Endothelial cell (in vitro differentiated cells): ENCODE results near the gene STUB1. TPM values are rescaled to one million over a fixed set of nuclear protein-coding genes. Genes with fewer than 3 reads are reported as not detected.

Experiments used
- DNase-seq: peaks from one replicate; pipeline ENCODE4 v3.0.0; 2021; ENCODE audit warnings: low spot score
- H3K27ac Mint-ChIP-seq: one replicate; pipeline ENCODE4 v1.8.0; 2021; ENCODE audit warnings: mixed read lengths, inconsistent platforms; ENCODE audit not compliant: unreplicated experiment
- H3K27me3 Mint-ChIP-seq: one replicate; pipeline ENCODE4 v1.8.0; 2021; ENCODE audit warnings: mild to moderate bottlenecking, moderate library complexity, mixed read lengths, inconsistent platforms; ENCODE audit not compliant: unreplicated experiment
- H3K36me3 Mint-ChIP-seq: one replicate; pipeline ENCODE4 v1.8.0; 2021; ENCODE audit warnings: mild to moderate bottlenecking, low read depth, mixed read lengths, inconsistent platforms; ENCODE audit not compliant: unreplicated experiment
- H3K4me1 Mint-ChIP-seq: one replicate; pipeline ENCODE4 v1.8.0; 2021; ENCODE audit warnings: mild to moderate bottlenecking, mixed read lengths, inconsistent platforms; ENCODE audit not compliant: unreplicated experiment
- H3K4me3 Mint-ChIP-seq: one replicate; pipeline ENCODE4 v1.8.0; 2021; ENCODE audit warnings: mild to moderate bottlenecking, mixed read lengths, inconsistent platforms; ENCODE audit not compliant: unreplicated experiment
- H3K9me3 Mint-ChIP-seq: one replicate; pipeline ENCODE4 v1.8.0; 2021; ENCODE audit warnings: mixed read lengths, inconsistent platforms; ENCODE audit not compliant: unreplicated experiment
- total RNA-seq: library from RNA; stranded (reverse); fragmentation: NEBNext Ultra II Directional; extraction: Animal tissue kit (Norgen Biotek cat#: 25700); gene quantifications from one replicate; pipeline ENCODE4 v1.2.1, GENCODE V29; 2021; ENCODE audit not compliant: unreplicated experiment
- TF ChIP-seq, protein P1 (sequence below): fragments of 200-600 bp; sonication (generic); IDR thresholded peaks from one replicate; pipeline ENCODE4 v1.5.0; 2021; ENCODE audit warnings: antibody characterized with exemption; ENCODE audit not compliant: unreplicated experiment

The STUB1 gene
- total RNA-seq, 1 donor from 2014 or later = 93.7 TPM

DNA sequence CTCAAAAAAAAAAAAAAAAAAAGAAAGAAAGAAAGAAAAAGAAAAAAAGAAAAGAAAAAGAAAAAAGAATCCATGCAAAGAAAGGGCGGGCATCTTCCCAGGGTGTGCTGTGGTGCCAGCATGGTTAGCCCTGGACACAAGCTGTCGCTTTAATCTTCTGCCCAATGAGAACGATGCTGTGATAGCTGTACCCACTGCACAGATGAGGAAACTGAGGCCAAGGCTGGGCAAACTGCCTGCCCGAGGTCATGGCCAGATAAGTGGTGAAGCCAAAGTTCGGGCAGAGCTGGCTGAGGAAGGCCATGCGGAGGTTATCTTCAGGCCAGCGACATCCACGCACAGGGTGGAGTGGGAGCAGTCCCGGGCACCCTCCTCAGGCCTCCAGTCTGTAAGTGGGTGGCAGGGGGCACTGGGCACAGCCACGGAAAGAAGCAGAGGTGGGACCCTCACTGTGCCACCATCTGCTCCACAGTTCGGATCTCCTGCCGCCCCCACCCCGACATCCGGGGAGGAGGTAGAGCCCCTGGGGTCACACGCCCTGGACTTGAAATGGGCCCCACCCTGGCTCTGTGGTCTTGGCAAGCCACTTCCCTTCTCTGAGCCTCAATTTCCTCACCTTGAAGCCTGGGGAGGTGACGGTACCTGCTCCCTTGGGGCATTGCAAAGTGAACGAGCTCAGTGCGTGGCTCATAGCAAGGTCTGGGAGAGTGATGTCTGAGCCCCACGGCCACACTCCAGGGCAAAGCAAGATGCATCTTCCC is 18.9 kb downstream of the STUB1 start:
- Mint-ChIP-seq H3K27ac (no peak overlapping the region), H3K36me3 (no peaks in the 10 kb centered on the region), H3K4me1 (no peaks in the 10 kb centered on the region), H3K9me3 (no peaks in the 10 kb centered on the region), H3K27me3 (peaks cover 26% of the 10 kb centered on the region), H3K4me3 (no peak overlapping the region)
- TF ChIP-seq, protein P1, sequence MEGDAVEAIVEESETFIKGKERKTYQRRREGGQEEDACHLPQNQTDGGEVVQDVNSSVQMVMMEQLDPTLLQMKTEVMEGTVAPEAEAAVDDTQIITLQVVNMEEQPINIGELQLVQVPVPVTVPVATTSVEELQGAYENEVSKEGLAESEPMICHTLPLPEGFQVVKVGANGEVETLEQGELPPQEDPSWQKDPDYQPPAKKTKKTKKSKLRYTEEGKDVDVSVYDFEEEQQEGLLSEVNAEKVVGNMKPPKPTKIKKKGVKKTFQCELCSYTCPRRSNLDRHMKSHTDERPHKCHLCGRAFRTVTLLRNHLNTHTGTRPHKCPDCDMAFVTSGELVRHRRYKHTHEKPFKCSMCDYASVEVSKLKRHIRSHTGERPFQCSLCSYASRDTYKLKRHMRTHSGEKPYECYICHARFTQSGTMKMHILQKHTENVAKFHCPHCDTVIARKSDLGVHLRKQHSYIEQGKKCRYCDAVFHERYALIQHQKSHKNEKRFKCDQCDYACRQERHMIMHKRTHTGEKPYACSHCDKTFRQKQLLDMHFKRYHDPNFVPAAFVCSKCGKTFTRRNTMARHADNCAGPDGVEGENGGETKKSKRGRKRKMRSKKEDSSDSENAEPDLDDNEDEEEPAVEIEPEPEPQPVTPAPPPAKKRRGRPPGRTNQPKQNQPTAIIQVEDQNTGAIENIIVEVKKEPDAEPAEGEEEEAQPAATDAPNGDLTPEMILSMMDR = no peak
- DNase-seq = no peak

DNA sequence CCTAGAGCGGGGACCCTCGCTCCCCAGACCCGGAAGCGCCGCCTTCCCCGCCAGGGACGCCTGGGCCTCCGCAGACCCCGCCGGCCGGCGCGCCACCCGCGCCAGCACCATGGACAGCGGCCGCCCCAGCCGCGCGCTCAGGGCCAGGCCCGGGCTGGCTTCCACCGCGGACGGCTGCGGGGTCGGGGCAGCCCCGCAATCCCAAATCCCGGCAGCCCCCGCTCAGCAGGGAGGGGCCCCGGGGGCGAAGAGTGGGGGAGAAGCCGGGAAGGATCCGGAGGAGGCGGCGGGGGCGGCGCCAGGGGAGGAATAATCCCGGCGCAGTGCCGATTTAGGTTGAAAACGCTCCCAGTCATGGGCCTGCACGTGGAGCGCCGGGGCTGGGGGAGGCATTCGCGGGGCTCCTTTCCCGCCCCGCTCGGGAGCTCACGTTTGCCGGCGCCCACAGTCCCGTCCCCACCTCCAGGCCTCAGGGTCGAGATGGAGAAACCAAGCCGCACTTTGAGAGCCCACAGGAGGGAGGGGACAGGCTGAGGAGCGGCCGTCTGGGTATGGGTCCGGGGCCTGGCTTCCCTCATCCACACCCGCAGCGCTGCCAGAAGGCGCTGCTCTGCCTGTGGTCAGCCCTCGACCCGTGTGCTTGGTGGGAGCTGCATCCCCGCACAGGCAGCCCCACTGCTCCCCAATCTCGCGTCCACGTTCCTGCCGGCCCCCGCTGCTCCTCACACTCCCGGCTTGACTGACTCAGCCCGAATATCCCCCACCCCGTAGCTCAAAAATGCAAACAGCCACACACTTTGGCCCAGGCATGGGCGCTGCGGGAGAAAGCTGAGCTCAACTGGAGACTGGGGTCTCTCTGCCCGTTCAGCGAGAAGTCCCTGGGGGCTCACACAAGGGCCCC is 20.7 kb downstream of the STUB1 start:
- Mint-ChIP-seq H3K4me1 (no peaks in the 10 kb centered on the region), H3K4me3 (no peak overlapping the region), H3K27ac (no peak overlapping the region), H3K9me3 (no peaks in the 10 kb centered on the region), H3K36me3 (no peaks in the 10 kb centered on the region), H3K27me3 (peaks cover 19% of the 10 kb centered on the region)
- peak; percentile 77 for DNase-seq
- TF ChIP-seq, protein P1 = no peak

DNA sequence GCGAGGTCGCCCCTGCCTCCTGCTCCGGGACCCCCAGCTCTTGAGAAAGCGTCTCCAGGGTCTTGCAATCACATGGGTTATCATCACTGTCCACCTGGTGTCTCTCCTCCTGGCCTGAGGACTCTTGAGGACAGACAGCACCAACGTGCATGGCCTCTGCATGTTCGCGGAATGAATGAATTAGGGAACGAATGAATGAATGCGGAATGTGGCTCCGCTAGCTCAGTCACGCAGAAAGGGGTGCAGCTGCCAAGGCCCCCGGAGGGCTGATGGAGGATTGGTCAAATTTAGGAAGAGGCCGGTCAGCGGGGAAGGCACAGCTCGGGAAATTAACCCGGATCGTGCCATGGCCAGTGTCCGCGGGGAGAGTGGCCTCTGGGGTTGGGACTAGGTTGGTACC is 22.1 kb downstream of the STUB1 start:
- H3K36me3 Mint-ChIP-seq = no peaks in the 10 kb centered on the region
- H3K4me1 Mint-ChIP-seq = no peaks in the 10 kb centered on the region
- no peaks in the 10 kb centered on the region for H3K9me3 Mint-ChIP-seq
- TF ChIP-seq, protein P1 = no peak
- H3K4me3 Mint-ChIP-seq = no peak overlapping the region
- no peak for DNase-seq
- H3K27ac Mint-ChIP-seq = no peak overlapping the region
- peaks cover 18% of the 10 kb centered on the region for H3K27me3 Mint-ChIP-seq

DNA sequence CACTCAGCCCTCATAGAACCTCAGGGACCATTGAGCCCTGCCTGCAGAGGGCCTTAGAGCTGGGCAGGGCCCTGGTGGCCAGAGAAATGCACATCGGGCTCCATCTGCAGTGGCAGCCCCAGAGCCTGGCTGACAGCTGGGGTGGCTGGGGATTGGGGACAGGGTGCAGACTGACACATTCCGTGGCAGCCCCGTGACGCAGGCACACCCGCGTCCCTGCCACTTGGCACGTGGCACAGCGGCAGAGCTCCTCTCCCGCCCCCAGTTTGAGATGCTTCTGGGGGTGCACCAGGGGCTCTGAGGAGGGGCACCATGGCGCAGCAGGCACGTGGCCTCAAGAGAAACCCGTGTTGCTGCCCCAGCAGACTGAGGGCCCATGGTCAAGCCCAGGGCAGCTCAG is 23.2 kb downstream of the STUB1 start:
- Mint-ChIP-seq H3K27me3 (peaks cover 22% of the 10 kb centered on the region), H3K4me3 (no peak overlapping the region)

More for the DNA sequence above, 23.2 kb downstream of the STUB1 start:
- Mint-ChIP-seq H3K4me1 (no peaks in the 10 kb centered on the region), H3K9me3 (no peaks in the 10 kb centered on the region), H3K27ac (no peak overlapping the region), H3K36me3 (no peaks in the 10 kb centered on the region)
- DNase-seq = no peak
- TF ChIP-seq, protein P1 = no peak
